Esophagus muscularis mucosa (tissue), 4 donors: ENCODE results near the gene TLE5. TPM values are rescaled to one million over a fixed set of nuclear protein-coding genes. Genes with fewer than 3 reads are reported as not detected.
A peak's percentile ranks its signal among the peaks of the same experiment; 100 is the strongest.

Experiments used
- DNase-seq: peaks from one replicate; pipeline ENCODE4 v3.0.0-alpha.2; 2017; ENCODE audit errors: extremely low spot score
- H3K27ac ChIP-seq, 4 donors: fragments of 200-600 bp; sonication (generic); replicated peaks in 1 of 4; 1 replicate in 3 of 4; 2 replicates in 1 of 4; pipeline ENCODE4 v1.5.1; 2016 to 2019; ENCODE audit warnings: mild to moderate bottlenecking in 1 of 4
- H3K27me3 ChIP-seq, 4 donors: fragments of 200-600 bp; sonication (generic); one replicate each; pipeline versions ENCODE4 v1.5.1 to v1.6.0; 2016 to 2019
- H3K36me3 ChIP-seq, 4 donors: fragments of 200-600 bp; sonication (generic); one replicate each; pipeline ENCODE4 v1.5.1; 2016 to 2019
- H3K4me1 ChIP-seq, 4 donors: fragments of 200-600 bp; sonication (generic); one replicate each; pipeline ENCODE4 v1.5.1; 2016 to 2019
- H3K4me3 ChIP-seq, 4 donors: fragments of 200-600 bp; sonication (generic); 1 replicate in 2 of 4; 2 replicates in 2 of 4; pipeline ENCODE4 v1.5.1; 2016 to 2019; ENCODE audit warnings: mild to moderate bottlenecking in 4 of 4, moderate library complexity in 1 of 4
- H3K9me3 ChIP-seq, 4 donors: fragments of 200-600 bp; sonication (generic); 1 replicate in 3 of 4; 2 replicates in 1 of 4; pipeline ENCODE4 v1.5.1; 2016 to 2019
- CTCF ChIP-seq, 3 experiments: fragments of 200-600 bp in 2 of 3; fragments of 450-650 bp in 1 of 3; sonication (generic) in 2 of 3; IDR thresholded peaks; one replicate each; pipeline ENCODE4 v1.5.1; 2017 to 2019; ENCODE audit warnings: antibody characterized with exemption in 3 of 3, mild to moderate bottlenecking in 2 of 3, moderate library complexity in 1 of 3
- EP300 ChIP-seq: sonication (generic); formaldehyde crosslinking; IDR thresholded peaks from one replicate; pipeline ENCODE4 v1.6.1; 2017; ENCODE audit warnings: antibody characterized with exemption
- POLR2A ChIP-seq: fragments of 450-650 bp; IDR thresholded peaks from one replicate; pipeline ENCODE4 v1.6.1; 2017; ENCODE audit warnings: antibody characterized with exemption, moderate library complexity, mild to moderate bottlenecking, low read depth
- POLR2AphosphoS5 ChIP-seq, 2 donors: sonication (generic); formaldehyde crosslinking; IDR thresholded peaks; one replicate each; pipeline ENCODE4 v1.6.1; 2017; ENCODE audit warnings: antibody characterized with exemption in 2 of 2
- WGBS: methylation state at CpG from one replicate; pipeline ENCODE4 v1.1.5; 2018; 5-methylcytosine and 5-hydroxymethylcytosine counted together
- intact Hi-C: fragments of 100-400 bp; cut with DNase I; formaldehyde crosslinking; loops from one replicate; pipeline ENCODE4 v1.15.1; 2023
- total RNA-seq, 4 donors: library from RNA; depleted of rRNA; stranded (reverse); fragments of >200 nt; gene quantifications; one replicate each; pipeline versions ENCODE4 v1.1.0 to v1.2.1, GENCODE V29; 2016

The TLE5 gene
- total RNA-seq, 4 donors from 2014 or later, result 657 to 947 (median 804) TPM

- Histone ChIP-seq H3K27ac (no peak overlapping the region), H3K4me1 (peaks cover 10 to 11% (median 10%) of the 10 kb centered on the region in 4 donors), H3K9me3 (no peaks in the 10 kb centered on the region), H3K4me3 (no peak overlapping the region), H3K36me3 (no peaks in the 10 kb centered on the region), H3K27me3 (no peaks in the 10 kb centered on the region)
- DNase-seq, result no peak
- no peak for TF ChIP-seq POLR2A
- no peak for TF ChIP-seq EP300
- no peak for TF ChIP-seq CTCF (IDR thresholded peaks at IDR 0.05)
- no peak for TF ChIP-seq POLR2AphosphoS5 (IDR thresholded peaks at IDR 0.05)
- whole genome bisulfite sequencing, result 87% methylated on average over 9 of the region's 9 CpGs
- intact Hi-C loops, result no loop called here
Measured at GRCh38 chr19:3067563-3067962, 5.3 kb upstream of the TLE5 start.

- 94% methylated on average over 16 of the region's 16 CpGs for WGBS
- intact Hi-C loops, result no loop called here
- Histone ChIP-seq H3K27me3 (no peaks in the 10 kb centered on the region), H3K27ac (no peak overlapping the region), H3K4me3 (no peak overlapping the region), H3K4me1 (peaks cover 10 to 11% (median 11%) of the 10 kb centered on the region in 4 donors), H3K9me3 (no peaks in the 10 kb centered on the region), H3K36me3 (no peaks in the 10 kb centered on the region)
- DNase-seq, result no peak
- TF ChIP-seq POLR2A, result no peak
- no peak for TF ChIP-seq CTCF (IDR thresholded peaks at IDR 0.05)
- TF ChIP-seq POLR2AphosphoS5 (IDR thresholded peaks at IDR 0.05), result no peak
- TF ChIP-seq EP300, result no peak
Measured at GRCh38 chr19:3066482-3067049, 4.3 kb upstream of the TLE5 start.

GRCh38 chr19:3065675-3066357 lies 3.5 kb upstream of the TLE5 start:
- TF ChIP-seq POLR2A (no peak), POLR2AphosphoS5 (IDR thresholded peaks at IDR 0.05) (no peak), CTCF (IDR thresholded peaks at IDR 0.05) (no peak), EP300 (no peak)
- Histone ChIP-seq H3K36me3 (peaks cover 0 to 2% (median 0%) of the 10 kb centered on the region in 4 donors), H3K27ac (no peak overlapping the region), H3K27me3 (no peaks in the 10 kb centered on the region), H3K4me1 (peaks cover 13 to 16% (median 15%) of the 10 kb centered on the region in 4 donors), H3K9me3 (no peaks in the 10 kb centered on the region), H3K4me3 (no peak overlapping the region)
- no peak for DNase-seq
- intact Hi-C loops, result no loop called here
- 78% methylated on average over 15 of the region's 15 CpGs for WGBS

- no peak overlapping the region for H3K4me3 ChIP-seq
- H3K27me3 ChIP-seq, result no peaks in the 10 kb centered on the region
- WGBS, result 98% methylated on average over 7 of the region's 7 CpGs
- H3K36me3 ChIP-seq, result peaks cover 7 to 20% (median 11%) of the 10 kb centered on the region in 4 donors
- DNase-seq, result no peak
- no peak for TF ChIP-seq EP300
- no peak for TF ChIP-seq CTCF (IDR thresholded peaks at IDR 0.05)
- no peaks in the 10 kb centered on the region for H3K9me3 ChIP-seq
- intact Hi-C loops, result no loop called here
- peaks cover 30 to 34% (median 34%) of the 10 kb centered on the region in 4 donors for H3K4me1 ChIP-seq
- peak overlapping the region in 2 of 4 donors; percentile 99 for H3K27ac ChIP-seq
Measured at GRCh38 chr19:3064011-3064330, 1.7 kb upstream of the TLE5 start.
